Stomach (tissue), 9 donors: ENCODE results near the gene ARAP3. TPM values are rescaled to one million over a fixed set of nuclear protein-coding genes. Genes with fewer than 3 reads are reported as not detected.
A peak's percentile ranks its signal among the peaks of the same experiment; 100 is the strongest.

Experiments
- DNase-seq, 2 donors: peaks; one replicate each; pipeline versions ENCODE4 v3.0.0 to v3.0.0-alpha.2; 2013 to 2019
- H3K27ac ChIP-seq, 5 donors: fragments of 200-600 bp in 4 of 5; sonication (generic) in 4 of 5; one replicate each; pipeline ENCODE4 v1.5.1; 2013 to 2019; ENCODE audit warnings: mild to moderate bottlenecking in 1 of 5, moderate library complexity in 1 of 5
- H3K27me3 ChIP-seq, 3 donors: fragments of 200-600 bp; sonication (generic); one replicate each; pipeline ENCODE4 v1.5.1; 2017 to 2019; ENCODE audit warnings: mixed run types in 1 of 3
- H3K36me3 ChIP-seq, 4 donors: fragments of 200-600 bp; sonication (generic); 1 replicate in 3 of 4; 2 replicates in 1 of 4; pipeline ENCODE4 v1.5.1; 2016 to 2019
- H3K4me1 ChIP-seq, 4 donors: fragments of 200-600 bp; sonication (generic); one replicate each; pipeline ENCODE4 v1.5.1; 2016 to 2019
- H3K4me3 ChIP-seq, 4 donors: fragments of 200-600 bp; sonication (generic) in 3 of 4; one replicate each; pipeline ENCODE4 v1.5.1; 2016 to 2019; ENCODE audit warnings: mild to moderate bottlenecking in 1 of 4
- H3K9me3 ChIP-seq, 4 donors: fragments of 200-600 bp; sonication (generic); one replicate each; pipeline ENCODE4 v1.5.1; 2016 to 2019
- EP300 ChIP-seq: sonication (generic); formaldehyde crosslinking; IDR thresholded peaks from one replicate; pipeline ENCODE4 v1.6.1; 2017; ENCODE audit warnings: antibody characterized with exemption
- POLR2A ChIP-seq, 4 donors: fragments of 450-650 bp; IDR thresholded peaks; one replicate each; pipeline ENCODE4 v1.6.1; 2016; ENCODE audit warnings: antibody characterized with exemption in 4 of 4, control low read depth in 2 of 4, mild to moderate bottlenecking in 1 of 4, moderate library complexity in 1 of 4
- POLR2AphosphoS5 ChIP-seq, 3 donors: sonication (generic); formaldehyde crosslinking; IDR thresholded peaks; one replicate each; pipeline ENCODE4 v1.6.1; 2016; ENCODE audit warnings: antibody characterized with exemption in 3 of 3
- WGBS, 5 donors: extraction: QIAGEN DNeasy Blood & Tissue Kit in 3 of 5; methylation state at CpG; one replicate each; pipeline versions ENCODE4 v1.1.5 to v1.1.7; 2013 to 2018; 5-methylcytosine and 5-hydroxymethylcytosine counted together
- intact Hi-C: fragments of 100-400 bp; cut with DNase I; formaldehyde crosslinking; loops from one replicate; pipeline ENCODE4 v1.15.1; 2023; ENCODE audit warnings: low total_unique reads
- polyA plus RNA-seq, 3 donors: library from polyadenylated mRNA; stranded (reverse); fragments of 200-250 nt; gene quantifications; one replicate each; pipeline ENCODE4 v1.2.3, GENCODE V29; 2013
- total RNA-seq, 5 donors: library from RNA; depleted of rRNA; stranded (reverse); fragments of >200 nt; gene quantifications; one replicate each; pipeline versions ENCODE4 v1.1.0 to v1.2.3, GENCODE V29; 2014 to 2016
- TF ChIP-seq, protein P1 (sequence below), 7 experiments: fragments of 450-650 bp in 4 of 7; fragments of 200-600 bp in 3 of 7; sonication (generic) in 3 of 7; IDR thresholded peaks; one replicate each; pipeline ENCODE4 v1.5.1; 2016 to 2019; ENCODE audit warnings: antibody characterized with exemption in 7 of 7, control low read depth in 2 of 7, mild to moderate bottlenecking in 1 of 7
- donor health status: healthy with polysubstance abuse.
- donor health status: Bipolar disorder and iron deficiency.
- donor health status: healthy.

Gene ARAP3
- total and polyA plus RNA-seq, 8 donors = 2.3 to 11.9 (median 5.6) TPM

GRCh38 chr5:141635646-141636045, 46.4 kb downstream of the ARAP3 start:
- DNase-seq = no peak
- H3K4me3 ChIP-seq = peak overlapping the region; percentile 74 to 90 (median 82)
- H3K36me3 ChIP-seq = peaks cover 0 to 16% (median 12%) of the 10 kb centered on the region in 4 donors
- H3K4me1 ChIP-seq = peaks cover 19 to 56% (median 44%) of the 10 kb centered on the region in 4 donors
- 56 to 69% (median 65%) methylated on average over 7 of the region's 7 CpGs for WGBS, 5 donors
- peaks cover 0 to 10% (median 0%) of the 10 kb centered on the region in 3 donors for H3K27me3 ChIP-seq
- no peaks in the 10 kb centered on the region for H3K9me3 ChIP-seq
- TF ChIP-seq POLR2AphosphoS5 (IDR thresholded peaks at IDR 0.05) = no peak
- TF ChIP-seq, protein P1, sequence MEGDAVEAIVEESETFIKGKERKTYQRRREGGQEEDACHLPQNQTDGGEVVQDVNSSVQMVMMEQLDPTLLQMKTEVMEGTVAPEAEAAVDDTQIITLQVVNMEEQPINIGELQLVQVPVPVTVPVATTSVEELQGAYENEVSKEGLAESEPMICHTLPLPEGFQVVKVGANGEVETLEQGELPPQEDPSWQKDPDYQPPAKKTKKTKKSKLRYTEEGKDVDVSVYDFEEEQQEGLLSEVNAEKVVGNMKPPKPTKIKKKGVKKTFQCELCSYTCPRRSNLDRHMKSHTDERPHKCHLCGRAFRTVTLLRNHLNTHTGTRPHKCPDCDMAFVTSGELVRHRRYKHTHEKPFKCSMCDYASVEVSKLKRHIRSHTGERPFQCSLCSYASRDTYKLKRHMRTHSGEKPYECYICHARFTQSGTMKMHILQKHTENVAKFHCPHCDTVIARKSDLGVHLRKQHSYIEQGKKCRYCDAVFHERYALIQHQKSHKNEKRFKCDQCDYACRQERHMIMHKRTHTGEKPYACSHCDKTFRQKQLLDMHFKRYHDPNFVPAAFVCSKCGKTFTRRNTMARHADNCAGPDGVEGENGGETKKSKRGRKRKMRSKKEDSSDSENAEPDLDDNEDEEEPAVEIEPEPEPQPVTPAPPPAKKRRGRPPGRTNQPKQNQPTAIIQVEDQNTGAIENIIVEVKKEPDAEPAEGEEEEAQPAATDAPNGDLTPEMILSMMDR (IDR thresholded peaks at IDR 0.05) = no peak
- no peak for TF ChIP-seq POLR2A (IDR thresholded peaks at IDR 0.05)
- TF ChIP-seq EP300 = no peak
- H3K27ac ChIP-seq = peak overlapping the region in 2 of 5 donors; percentile 86 to 87
- intact Hi-C loops = no loop called here

GRCh38 chr5:141634720-141635119, 47.3 kb downstream of the ARAP3 start:
- H3K36me3 ChIP-seq = peaks cover 2 to 22% (median 16%) of the 10 kb centered on the region in 4 donors
- peaks cover 19 to 56% (median 44%) of the 10 kb centered on the region in 4 donors for H3K4me1 ChIP-seq

DNA sequence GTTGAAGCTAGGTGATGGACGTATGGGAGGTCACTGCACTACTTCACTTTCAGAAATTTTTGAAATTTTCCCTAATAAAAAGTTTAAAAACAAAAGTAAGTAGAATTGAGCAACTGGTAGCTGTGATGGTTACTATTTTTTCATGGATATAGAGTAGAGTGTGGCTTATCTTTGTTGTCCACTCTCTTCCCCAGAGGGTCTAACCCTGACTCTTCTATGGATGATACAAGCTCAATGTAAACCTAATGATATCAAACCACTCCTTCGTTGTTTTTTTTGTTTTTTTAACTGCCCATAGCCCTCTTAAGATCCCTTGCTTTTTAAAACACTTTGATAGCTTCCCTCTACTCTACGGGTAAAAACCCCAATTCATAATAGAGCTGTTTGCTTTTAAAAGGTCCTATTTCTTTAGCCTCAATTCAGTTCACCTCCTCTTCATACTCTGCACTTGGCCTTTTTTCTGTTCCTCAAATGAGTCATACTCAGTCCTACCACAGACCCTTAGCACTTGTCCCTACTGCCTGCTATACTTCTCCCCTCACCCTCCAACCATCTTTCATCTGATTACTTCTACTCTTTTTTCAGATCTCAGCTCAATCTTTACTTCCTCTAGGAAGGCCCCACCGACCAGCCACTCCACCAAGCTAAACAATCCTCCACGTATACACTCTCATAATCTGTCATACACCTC, 48.0 kb downstream of the ARAP3 start:
- Histone ChIP-seq H3K9me3 (no peaks in the 10 kb centered on the region), H3K27me3 (peaks cover 0 to 10% (median 0%) of the 10 kb centered on the region in 3 donors), H3K4me3 (no peak overlapping the region), H3K27ac (no peak overlapping the region), H3K36me3 (peaks cover 9 to 29% (median 23%) of the 10 kb centered on the region in 4 donors), H3K4me1 (peaks cover 19 to 56% (median 44%) of the 10 kb centered on the region in 4 donors)
- TF ChIP-seq POLR2A (IDR thresholded peaks at IDR 0.05) (no peak), POLR2AphosphoS5 (IDR thresholded peaks at IDR 0.05) (no peak), EP300 (no peak)
- TF ChIP-seq, protein P1 (IDR thresholded peaks at IDR 0.05) = no peak
- WGBS, 5 donors = 73 to 80% (median 74%) methylated on average over 5 of the region's 5 CpGs
- intact Hi-C loops = no loop called here
- DNase-seq = no peak

More at GRCh38 chr5:141634720-141635119, 47.3 kb downstream of the ARAP3 start:
- H3K27me3 ChIP-seq = peaks cover 0 to 10% (median 0%) of the 10 kb centered on the region in 3 donors
- DNase-seq = no peak
- no peak overlapping the region for H3K4me3 ChIP-seq
- H3K27ac ChIP-seq = no peak overlapping the region
- WGBS, 5 donors = 90 to 93% (median 93%) methylated on average over 6 of the region's 6 CpGs
- intact Hi-C loops = no loop called here
- TF ChIP-seq POLR2A (IDR thresholded peaks at IDR 0.05) (no peak), POLR2AphosphoS5 (IDR thresholded peaks at IDR 0.05) (no peak), EP300 (no peak)
- TF ChIP-seq, protein P1 (IDR thresholded peaks at IDR 0.05) = no peak
- H3K9me3 ChIP-seq = no peaks in the 10 kb centered on the region

DNA sequence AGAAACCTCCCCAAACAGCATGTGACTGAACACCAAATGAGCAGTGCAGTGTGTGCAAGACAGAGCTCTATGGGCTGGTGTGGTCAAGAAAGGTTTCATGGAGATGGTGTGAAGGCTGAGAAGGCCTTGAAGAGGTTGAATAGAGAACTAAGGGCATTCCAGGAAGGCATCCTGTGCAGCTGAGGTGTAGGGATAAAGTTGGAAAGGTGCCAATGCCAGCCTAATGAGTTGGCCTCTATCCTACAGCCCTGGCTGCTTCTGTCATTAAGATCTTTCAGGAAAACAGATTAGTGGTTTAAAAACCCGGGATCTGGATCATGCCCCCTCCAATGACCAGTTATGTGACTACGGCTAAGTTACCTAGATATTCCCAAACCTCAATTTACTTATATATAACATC, 49.4 kb downstream of the ARAP3 start:
- DNase-seq = no peak
- Histone ChIP-seq H3K4me1 (peaks cover 17 to 50% (median 36%) of the 10 kb centered on the region in 4 donors), H3K36me3 (peaks cover 21 to 43% (median 36%) of the 10 kb centered on the region in 4 donors), H3K27ac (no peak overlapping the region), H3K9me3 (no peaks in the 10 kb centered on the region), H3K27me3 (peaks cover 0 to 4% (median 0%) of the 10 kb centered on the region in 3 donors), H3K4me3 (no peak overlapping the region)
- WGBS, 5 donors = 89 to 95% (median 93%) methylated on average over 2 of the region's 2 CpGs
- TF ChIP-seq POLR2AphosphoS5 (IDR thresholded peaks at IDR 0.05) = no peak
- TF ChIP-seq, protein P1 (IDR thresholded peaks at IDR 0.05) = no peak
- TF ChIP-seq EP300 = no peak
- TF ChIP-seq POLR2A (IDR thresholded peaks at IDR 0.05) = no peak
- intact Hi-C loops = no loop called here
